Fibroblast of skin of left biceps (primary cell): ENCODE results near the gene SYCN.
"Not testable (repeated sequence)": the region's sequence is repeated elsewhere in the genome, so short reads cannot be mapped to it uniquely, and the experiment has no call there.

ENCODE experiments used
- DNase-seq, 2 experiments: peaks; one replicate each; pipeline ENCODE4 v3.0.0-alpha.2; 2013; ENCODE audit warnings: low read depth in 2 of 2

Gene SYCN

DNA sequence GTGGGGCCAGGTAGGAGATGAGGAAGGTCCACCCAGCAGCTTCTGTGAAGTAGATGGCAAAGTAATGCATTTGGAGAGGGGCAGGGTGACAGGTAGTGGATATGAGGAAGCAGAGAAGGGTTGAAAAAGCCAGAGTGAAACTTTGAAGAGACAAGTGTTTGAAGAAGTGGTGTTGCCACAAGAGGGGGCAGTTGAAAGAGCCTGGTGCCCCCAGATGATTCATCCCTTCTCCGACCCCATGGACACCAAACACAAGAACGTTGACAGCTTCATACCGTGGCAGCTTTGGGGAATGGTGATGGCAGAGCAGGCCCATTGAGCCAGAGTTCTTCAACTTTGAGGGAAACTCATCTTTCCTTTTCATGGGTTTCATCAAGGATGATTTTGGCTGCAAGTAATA lies 20.8 kb upstream of the SYCN start:
- DNase-seq: no peak

DNA sequence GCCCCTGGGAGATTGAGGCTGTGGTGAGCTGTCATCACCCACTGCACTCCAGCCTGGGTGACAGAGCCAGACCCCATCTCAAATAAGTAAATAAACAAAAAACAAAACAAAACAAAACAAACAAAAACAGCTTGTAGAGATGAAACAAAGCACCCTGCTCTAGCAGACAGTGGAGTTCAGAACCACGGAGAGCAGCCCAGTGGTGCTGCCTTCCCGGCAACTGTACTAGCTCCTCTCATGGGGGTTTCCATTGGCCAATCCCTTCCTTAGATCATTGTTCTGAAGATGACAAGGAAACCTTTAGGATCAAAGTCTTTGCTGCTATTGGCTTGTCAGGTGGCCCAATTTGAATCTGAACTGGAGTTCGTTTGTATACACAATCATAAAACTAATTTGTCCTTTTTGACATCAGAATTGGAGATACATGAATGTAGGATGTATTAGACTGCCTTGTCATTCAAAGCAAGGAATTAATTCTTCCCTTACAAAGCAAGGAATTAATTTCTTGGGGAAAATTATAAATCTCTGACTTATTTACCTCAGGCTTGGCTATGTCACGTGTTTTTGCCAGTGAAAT lies 19.7 kb upstream of the SYCN start:
- DNase-seq: no peak

DNA sequence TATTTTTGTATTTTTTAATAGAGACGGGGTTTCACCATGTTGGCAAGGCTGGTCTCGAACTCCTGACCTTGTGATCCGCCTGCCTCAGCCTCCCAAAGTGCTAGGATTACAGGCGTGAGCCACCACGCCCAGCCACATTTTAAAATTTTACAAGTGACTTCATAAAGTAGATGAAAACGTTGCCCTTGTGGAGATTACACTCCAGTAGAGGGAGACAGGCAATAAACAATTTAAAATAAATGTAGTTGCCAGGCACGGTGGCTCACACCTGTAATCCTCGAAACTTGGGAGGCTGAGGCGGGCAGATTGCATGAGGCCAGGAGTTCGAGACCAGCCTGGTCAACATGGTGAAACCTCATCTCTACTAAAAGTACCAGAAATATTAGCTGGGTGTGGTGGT lies 15.0 kb upstream of the SYCN start:
- not testable (repeated sequence) for DNase-seq

DNA sequence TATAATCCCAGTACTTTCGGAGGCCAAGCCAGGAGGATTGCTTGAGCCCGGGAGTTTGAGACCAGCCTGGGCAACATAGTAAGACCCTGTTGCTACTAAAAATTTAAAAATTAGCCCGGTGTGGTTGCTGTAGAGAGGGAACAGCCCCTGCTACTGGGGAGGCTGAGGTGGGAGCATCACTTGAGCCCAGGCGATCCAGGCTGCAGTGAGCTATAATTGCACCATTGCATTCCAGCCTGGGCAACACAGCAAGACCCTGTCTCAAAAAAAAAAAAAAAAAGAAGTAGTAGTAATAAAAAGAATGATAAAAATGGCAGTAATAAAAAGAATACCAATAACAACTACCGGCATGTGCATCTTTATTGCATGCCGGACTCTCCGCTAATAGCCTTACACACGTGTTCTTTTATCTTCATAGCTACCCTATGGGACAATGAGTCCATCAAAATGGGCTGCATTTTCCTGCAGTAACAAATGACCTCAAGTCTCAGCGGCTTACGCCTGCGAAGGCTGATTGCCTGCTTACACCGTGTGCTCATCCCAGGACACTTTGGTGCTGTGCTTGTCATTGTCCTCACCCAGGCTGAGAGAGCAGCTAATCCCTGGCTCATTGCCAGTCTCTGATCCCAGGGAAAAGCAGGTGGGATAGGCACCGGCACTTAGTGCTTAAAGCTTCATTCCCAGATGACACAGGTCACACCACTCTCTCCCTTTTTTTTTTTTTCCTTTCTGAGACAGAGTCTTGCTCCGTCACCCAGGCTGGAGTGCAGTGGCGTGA lies 14.4 kb upstream of the SYCN start:
- no peak for DNase-seq

DNA sequence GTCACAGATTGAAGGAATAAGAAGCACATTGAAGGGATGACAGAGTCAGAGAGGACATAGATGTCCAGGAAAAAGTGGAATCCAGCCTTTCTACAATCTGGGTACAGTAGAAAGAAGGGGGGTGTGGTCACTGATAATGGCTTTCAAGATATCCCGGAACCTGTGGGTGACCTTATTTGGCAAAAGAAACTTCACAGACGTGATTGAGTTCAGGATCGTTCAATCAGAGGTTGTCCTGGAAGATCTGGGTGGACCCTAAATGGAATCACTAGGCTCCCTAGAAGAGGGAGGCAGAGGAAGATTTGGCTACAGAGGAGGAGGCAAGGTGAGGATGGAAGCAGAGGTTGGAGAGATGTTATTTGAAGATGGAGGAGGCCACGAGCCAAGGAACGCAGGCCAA lies 13.0 kb upstream of the SYCN start:
- DNase-seq: no peak

DNA sequence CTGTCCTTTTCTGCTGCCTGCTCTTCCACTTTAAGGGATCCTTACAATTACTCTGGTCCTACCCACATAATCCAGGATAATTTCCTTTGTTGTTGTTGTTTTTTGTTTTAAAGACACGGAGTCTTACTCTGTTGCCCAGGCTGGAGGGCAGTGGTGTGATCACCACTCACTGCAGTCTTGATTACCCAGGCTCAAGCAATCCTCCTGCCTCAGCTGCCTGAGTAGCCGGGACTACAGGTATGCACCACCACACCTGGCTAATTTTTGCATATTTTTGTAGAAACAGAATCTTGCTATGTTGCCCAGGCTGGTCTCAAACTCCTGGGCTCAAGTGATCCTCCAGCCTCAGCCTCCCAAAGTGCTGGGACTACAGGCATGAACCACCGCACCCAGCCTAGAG lies 11.3 kb upstream of the SYCN start:
- not testable (repeated sequence) for DNase-seq

DNA sequence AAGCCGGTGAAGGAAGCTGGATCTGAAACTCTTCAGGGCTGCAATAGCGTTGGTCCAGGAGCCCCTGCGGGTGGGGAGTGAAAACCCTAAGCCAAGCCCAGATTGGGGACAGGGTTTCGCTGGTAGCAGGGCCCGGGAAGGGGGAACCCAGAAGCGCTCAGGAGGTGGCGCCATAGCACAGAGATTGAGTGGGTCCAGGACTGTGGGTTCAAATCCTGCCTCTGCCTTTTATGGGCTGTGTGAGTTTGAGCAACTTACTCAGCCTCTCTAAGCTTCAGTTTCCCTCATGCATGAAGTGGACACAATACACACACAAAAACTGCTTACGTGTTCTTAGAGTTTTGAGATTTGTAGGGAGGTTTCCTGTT lies 8.3 kb upstream of the SYCN start:
- no peak for DNase-seq

DNA sequence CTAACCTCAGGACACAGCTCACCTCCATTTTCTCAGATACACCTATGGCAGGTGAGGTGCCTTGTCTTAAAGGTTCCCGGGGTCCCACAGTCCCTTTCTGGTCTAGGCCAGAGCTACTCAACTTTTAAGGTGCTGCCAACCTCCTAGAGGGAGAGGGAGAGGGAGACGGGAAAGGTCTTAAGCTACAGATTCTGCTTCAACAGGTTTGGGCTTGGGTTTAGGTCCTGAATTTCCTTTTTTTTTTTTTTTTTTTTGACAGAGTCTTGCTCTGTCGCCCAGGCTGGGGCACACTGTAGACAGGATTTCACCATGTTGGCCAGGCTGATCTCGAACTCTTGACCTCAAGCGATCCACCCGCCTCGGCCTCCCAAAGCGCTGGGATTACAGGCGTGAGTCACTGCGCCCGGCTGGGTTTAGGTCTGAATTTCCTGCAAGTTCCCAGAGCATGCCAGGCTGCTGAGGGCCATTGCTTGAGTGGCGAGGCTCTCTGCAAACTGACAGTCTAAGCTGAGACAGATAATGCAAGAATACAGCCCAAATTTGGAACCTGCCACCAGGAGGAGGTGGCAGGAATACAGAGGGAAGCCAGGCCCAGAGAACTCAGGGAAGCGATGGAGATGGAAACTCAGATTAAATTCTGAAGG lies 7.8 kb upstream of the SYCN start:
- DNase-seq: no peak

DNA sequence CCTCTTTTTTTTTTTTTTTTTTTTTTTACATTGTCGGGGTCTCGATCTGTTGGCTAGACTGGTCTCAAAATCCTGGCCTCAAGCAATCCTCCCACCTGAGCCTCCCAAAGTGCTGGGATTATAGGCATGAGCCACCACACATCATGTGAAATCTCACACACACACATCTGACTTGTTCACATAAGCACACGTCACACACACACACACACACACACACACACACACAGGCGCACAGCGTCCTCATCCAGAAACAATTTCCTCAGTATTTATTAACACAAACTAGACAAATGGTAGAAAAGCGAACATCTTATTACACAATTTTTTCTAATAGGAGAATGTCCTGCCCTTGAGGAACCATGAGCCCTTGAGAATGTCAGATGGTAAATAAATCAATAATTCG lies 5.1 kb upstream of the SYCN start:
- no peak for DNase-seq

DNA sequence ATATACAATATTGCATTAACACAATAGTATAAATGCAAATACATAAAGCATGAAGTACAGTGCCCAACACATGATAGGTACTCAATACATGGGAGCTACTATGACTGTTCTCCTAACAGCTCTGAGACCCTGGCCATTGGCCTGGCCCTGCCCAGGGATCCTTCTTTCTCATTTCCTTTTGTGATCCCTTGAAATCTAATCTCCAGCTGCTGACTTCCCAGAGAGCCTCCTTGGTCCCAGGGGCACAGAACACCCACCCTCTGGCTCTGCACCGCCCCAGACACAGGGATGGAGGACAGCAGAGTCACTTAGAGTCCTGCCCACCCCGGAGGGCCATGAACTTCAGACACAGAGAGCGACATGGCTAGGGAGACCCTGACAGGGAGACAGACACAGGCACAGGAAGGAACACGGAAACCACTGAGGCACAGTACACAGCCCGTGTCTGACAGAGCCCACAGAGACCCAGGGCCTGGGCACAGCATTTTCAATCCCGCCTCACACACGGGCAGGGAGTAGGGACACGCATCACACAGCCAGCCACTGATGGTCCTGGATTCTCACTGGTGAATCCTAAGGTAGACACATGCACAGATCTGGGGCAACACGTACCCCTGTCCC lies 4.2 kb upstream of the SYCN start:
- DNase-seq: no peak

DNA sequence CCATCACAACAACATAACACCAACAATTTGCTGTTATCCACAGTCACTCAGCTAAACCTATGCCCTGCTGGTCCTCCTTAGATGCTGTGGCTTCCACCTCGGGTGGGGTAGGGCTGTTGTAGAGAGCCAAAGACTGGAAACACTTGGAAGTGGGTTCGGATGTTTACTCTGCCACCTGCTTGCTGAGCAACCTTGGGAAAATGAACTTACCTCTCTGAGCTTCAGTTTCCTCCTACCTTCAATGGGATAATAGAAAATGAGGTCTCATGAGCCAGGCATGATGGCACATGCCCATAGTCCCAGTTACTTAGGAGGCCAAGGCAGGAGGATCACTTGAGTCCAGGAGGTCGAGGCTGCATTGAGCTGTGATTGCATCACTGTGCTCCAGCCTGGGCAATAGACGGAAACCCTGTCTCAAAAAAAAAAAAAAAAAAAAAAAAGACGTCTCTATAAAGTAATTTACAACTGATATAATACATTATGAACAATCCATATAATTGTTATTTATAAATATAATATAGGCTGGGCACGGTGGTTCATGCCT lies 3.3 kb upstream of the SYCN start:
- no peak for DNase-seq

DNA sequence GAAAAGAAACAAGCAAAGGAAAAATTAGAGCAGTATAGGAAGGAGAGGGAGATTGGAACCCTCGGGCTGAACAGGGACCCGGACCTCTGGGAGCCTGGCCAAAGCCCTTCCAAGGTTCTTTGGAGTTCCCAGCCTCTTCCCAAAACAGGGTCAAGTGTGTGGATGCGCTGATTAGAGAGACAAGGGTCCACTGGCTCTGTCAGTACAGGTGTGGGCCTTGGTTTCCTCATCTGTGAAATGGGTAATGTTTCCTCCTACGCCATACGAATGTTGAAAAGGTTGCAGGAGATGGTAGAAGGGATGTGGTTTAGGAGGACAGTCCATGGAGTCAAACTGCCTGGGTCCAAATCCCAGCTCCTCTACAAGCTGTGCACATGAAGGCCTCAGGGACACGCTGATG lies 2.1 kb upstream of the SYCN start:
- DNase-seq: no peak

DNA sequence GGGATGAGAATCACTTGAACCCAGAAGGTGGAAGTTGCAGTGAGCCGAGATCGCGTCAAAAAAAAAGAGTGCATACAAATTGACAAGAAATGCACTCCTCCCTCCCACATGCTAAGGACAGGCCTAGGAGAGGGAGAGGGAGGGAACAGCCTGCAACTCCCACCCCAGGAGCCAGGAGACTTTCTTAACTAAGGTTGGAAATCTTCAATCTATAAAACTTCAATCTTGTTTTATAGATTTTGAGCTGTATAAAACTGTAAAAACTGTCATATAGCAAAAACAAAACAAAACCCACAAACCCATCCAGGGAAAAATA lies 1.3 kb upstream of the SYCN start:
- DNase-seq: no peak

DNA sequence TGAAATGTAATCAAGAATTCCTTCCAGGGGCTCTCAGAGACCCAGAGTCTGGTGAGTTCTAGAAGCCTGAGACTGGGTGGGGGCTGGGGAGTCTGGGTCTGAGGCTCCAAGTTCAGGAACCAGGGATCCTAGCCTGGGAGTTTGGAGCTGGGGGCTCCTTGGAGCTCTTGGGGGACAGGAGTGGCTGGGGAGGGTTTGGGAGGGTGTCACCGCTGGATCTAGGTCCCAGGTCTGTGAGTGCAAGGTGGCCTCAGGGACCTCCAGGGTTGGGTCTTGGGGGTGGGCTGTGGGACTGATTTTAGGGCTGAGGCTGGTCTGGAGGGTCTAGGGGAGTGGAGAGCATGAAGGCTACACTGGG lies 1.1 kb downstream of the SYCN start:
- no peak for DNase-seq

DNA sequence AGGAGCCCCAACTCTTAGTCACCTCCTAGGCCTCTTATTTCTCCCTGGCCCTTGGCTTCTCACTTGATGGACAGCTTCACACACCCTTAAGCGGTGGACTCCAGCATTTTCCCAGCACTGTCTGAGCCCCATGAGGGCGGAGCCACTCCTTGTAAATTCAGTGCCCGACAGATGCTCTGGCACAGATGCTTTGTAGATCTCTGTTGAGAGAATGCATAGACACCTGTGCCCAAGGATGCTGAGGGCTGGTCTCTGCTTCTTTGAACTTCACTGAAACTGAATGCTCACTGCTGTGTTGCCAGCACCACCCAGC lies 3.3 kb downstream of the SYCN start:
- DNase-seq: no peak

DNA sequence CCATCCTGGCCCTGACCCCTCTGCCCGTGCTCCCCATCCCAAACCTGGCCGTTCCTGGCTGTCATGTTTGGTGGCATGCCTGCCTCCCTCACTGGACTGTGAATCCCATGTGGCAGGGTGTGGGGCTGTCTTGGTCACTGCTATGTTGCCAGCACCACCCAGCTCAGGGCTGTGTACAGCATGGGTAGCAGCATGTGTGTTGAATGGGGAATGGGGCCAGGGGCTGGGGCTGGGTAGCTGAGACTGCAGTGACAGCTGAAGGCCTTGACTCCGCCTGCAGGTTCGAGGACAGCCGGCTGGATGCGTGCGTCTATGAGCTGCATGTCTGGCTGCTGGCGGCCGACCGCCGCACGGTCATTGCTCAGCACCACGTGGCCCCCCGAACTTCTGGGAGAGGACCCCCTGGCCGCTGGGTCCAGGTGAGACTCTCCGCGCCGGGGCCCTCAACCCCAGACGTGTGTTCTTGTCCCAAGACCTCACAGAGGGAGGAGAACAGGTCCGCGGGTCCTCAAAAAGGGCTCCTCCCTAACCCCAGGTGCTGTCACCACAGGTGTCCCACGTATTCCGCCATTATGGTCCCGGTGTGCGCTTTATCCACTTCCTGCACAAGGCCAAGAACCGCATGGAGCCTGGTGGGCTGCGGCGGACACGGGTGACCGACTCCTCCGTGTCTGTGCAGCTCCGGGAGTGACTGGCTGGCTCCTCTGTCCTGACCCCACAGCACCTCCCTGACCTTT lies 3.8 kb downstream of the SYCN start:
- DNase-seq: no peak

DNA sequence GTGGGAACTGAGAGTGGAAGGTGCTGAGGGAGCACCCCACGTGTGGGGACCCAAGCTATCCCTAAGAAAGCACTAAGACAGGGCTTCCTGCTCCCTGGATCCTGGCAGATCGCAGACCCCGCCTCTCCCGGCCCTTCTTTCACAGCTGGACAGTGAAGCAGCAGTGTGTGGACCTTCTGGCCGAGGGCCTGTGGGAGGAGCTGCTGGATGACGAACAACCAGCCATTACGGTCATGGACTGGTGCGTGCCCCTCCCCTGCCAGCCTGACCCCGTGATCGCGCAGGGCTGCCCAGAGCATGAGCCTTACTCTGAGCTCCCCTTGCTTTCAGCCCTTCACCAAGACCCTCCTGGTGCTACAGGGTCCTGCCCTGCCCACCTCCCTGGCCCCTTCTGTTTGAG lies 5.0 kb downstream of the SYCN start:
- no peak for DNase-seq

DNA sequence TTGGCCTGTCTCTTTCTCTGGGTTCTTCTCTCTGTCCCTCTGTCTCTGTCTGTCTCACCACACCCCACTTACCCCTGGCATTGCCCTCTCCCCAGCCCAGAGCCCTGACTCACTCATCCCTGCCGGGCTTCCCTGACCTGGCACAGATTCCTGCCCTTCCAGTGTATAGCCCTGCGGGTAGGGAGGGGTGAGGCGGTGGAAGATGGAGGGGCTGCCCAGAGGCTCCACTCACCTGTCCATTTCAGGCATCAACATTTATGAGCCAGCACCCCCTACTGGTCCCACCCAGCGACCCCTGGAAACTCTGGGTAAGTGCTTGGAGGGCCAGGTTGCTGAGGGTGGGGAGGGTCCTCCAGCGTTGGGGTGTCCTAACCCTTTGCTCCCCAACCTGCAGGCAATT lies 6.3 kb downstream of the SYCN start:
- no peak for DNase-seq

DNA sequence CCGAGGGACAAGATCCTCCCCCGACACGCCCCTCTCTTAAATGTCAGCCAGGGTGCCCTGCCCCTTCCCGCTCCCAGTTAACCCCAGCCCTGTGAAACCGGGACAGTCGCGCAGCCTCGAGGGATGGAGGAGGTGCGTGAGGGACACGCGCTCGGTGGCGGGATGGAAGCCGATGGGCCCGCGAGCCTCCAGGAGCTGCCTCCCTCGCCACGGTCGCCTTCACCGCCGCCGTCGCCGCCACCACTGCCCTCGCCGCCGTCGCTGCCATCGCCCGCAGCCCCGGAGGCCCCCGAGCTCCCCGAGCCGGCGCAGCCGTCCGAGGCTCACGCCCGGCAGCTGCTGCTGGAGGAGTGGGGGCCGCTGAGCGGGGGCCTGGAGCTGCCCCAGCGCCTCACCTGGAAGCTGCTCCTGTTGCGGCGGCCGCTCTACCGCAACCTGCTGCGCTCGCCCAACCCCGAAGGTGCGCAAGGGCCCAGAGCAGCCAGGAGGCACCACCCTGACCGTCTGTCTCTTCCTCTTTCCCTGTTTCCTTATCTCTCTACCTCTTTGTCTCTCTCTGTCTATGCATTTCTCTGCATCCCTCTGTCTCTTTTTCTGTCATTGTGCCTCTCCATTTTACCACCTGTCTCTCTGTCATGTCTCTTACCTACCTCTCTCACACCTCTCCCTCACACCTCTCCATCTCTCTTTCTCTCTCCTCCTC lies 7.1 kb downstream of the SYCN start, which contains the start of gene NCCRP1:
TSS of gene NCCRP1 (plus strand) at position 105 of the 703 bp plus-strand sequence. CDS start at position 124, 19 bp downstream.
- DNase-seq: no peak

DNA sequence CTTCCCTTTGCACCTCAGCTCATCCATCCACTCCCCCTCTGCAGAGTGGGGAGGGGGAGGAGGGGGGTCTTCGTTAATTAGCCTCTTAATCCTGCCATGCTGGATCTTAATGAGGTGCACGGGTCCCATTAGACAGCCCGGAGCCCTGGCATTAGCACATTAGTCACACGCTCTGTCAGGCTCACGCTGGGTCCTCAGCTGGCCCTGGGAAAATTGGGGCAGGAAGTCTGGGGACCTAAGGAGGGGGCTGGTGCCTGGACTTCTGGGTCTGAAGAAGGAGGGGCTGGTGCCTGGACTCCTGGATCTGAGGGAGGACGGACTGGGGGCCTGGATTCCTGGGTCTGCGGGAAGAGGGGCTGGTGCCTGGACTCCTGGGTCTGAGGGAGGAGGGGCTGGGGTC lies 7.7 kb downstream of the SYCN start:
- no peak for DNase-seq

DNA sequence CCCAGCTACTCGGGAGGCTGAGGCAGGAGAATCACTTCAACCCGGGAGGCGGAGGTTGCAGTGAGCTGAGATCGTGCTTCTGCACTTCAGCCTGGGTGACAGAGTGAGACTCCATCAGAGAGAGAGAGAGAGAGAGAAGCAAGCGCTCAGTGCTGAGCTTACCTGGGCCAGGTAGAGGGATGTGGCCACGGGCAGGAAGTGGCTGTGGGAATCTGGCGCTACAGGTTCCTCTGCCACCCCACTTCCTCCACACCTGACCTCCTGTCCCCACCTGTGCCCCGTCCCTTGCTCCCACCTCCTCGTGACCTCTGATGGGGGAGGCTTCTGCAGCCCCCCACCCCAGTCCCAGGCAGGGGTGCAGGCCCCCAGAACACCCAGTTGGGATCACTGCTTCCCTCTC lies 8.3 kb downstream of the SYCN start:
- DNase-seq: no peak
